DMS53 (cell line): ENCODE results near the gene LSM10.

Source experiments
- DNase-seq: peaks from one replicate; lab custom pipeline; 2025; lab: John Stamatoyannopoulos, UW

Gene LSM10

GRCh38 chr1:36397378-36398230 lies at the start of gene LSM10:
LSM10 (minus strand) TSS chr1:36397908; CDS start chr1:36394129, 3,779 bp downstream.
- DNase-seq: peak; percentile 99

- DNase-seq: no peak
Observed at GRCh38 chr1:36447450-36447849, 49.7 kb upstream of the LSM10 start.

GRCh38 chr1:36446746-36447145 lies 49.0 kb upstream of the LSM10 start:
- no peak for DNase-seq

GRCh38 chr1:36446271-36446670 lies 48.6 kb upstream of the LSM10 start:
- DNase-seq: peak; percentile 12

- no peak for DNase-seq
Observed at GRCh38 chr1:36443297-36443696, 45.6 kb upstream of the LSM10 start.

GRCh38 chr1:36442337-36442736 lies 44.6 kb upstream of the LSM10 start:
- DNase-seq: no peak

- no peak for DNase-seq
Observed at GRCh38 chr1:36440646-36441045, 42.9 kb upstream of the LSM10 start.

GRCh38 chr1:36440044-36440443 lies 42.3 kb upstream of the LSM10 start:
- DNase-seq: no peak

- no peak for DNase-seq
Observed at GRCh38 chr1:36438715-36439114, 41.0 kb upstream of the LSM10 start.

GRCh38 chr1:36436821-36437220 lies 39.1 kb upstream of the LSM10 start:
- DNase-seq: peak; percentile 84

GRCh38 chr1:36433102-36433501 lies 35.4 kb upstream of the LSM10 start:
- DNase-seq: no peak

- no peak for DNase-seq
Observed at GRCh38 chr1:36432616-36433015, 34.9 kb upstream of the LSM10 start.

- DNase-seq: peak; percentile 76
Observed at GRCh38 chr1:36425791-36426190, 28.1 kb upstream of the LSM10 start.

- DNase-seq: no peak
Observed at GRCh38 chr1:36421649-36422048, 23.9 kb upstream of the LSM10 start.

- DNase-seq: peak; percentile 88
Observed at GRCh38 chr1:36420836-36421317, 23.2 kb upstream of the LSM10 start.

GRCh38 chr1:36420409-36420808 lies 22.7 kb upstream of the LSM10 start:
- no peak for DNase-seq

GRCh38 chr1:36419569-36419968 lies 21.9 kb upstream of the LSM10 start:
- DNase-seq: no peak

- DNase-seq: no peak
Observed at GRCh38 chr1:36419140-36419539, 21.4 kb upstream of the LSM10 start.

GRCh38 chr1:36417931-36418330 lies 20.2 kb upstream of the LSM10 start:
- no peak for DNase-seq

GRCh38 chr1:36415661-36416326 lies 18.1 kb upstream of the LSM10 start:
- no peak for DNase-seq

GRCh38 chr1:36414384-36414783 lies 16.7 kb upstream of the LSM10 start:
- no peak for DNase-seq

GRCh38 chr1:36411674-36412648 lies 14.3 kb upstream of the LSM10 start:
- DNase-seq: peak; percentile 38
